ENCODE data around the gene ACTN4. TPM values are rescaled to one million over a fixed set of nuclear protein-coding genes. Genes with fewer than 3 reads are reported as not detected.

Gene ACTN4
- total and polyA plus RNA-seq, 2 experiments from 2014 or later = 68.9 to 427 TPM

DNA sequence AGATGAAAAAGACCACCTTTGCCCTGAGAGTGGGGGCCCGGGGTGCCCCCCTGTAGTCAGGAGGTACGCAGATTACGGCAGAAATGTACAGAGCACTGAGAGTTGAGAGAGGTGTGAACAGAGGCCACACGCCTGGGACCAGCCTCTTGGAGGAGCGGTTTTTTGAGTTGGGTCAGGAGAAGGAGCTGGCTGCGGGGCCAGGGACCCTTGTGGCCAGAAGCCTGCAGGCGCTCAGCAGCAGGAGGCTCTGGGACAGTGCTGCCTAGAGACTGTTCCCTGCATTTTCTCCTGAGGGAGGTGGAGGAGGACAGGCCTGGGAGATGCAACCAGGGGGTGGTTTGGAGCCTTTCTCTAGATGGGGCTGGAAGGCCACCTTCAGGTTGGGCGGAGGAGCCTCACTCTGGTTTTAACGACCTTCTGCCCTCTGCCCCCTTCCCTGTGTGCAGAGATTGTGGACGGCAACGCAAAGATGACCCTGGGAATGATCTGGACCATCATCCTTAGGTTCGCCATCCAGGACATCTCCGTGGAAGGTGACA is 57.1 kb downstream of the ACTN4 start:
- Histone ChIP-seq H2AFZ (no peak overlapping the region), H4K20me1 (replicated peaks; ENCODE audit: insufficient read depth) (no peaks in the 10 kb centered on the region; the same call in none of the 2 replicates), H3K27ac (ENCODE audit: low read depth) (peak overlapping the region; percentile 74; the same call in 1 of the 2 replicates), H3F3A (replicated peaks; ENCODE audit: low read depth) (0 out of 2 replicates have a peak, but pooled peaks cover 14% of the 10 kb centered on the region), H3K36me3 (ENCODE audit: insufficient read depth) (peaks cover 26% of the 10 kb centered on the region; the same call in 1 of the 2 replicates), H3K79me2 (replicated peaks; ENCODE audit: insufficient read depth) (peaks cover 18% of the 10 kb centered on the region), H3K4me1 (ENCODE audit: insufficient read depth) (no peaks in the 10 kb centered on the region), H3K27me3 (ENCODE audit: insufficient read depth) (no peaks in the 10 kb centered on the region), H3K4me2 (no peak overlapping the region), H3K4me3 (no peak overlapping the region), H3K9me2 (ENCODE audit: insufficient read depth) (no peaks in the 10 kb centered on the region)
- DNase-seq (ENCODE audit: low spot score) = no peak
- peaks cover 86% of the 10 kb centered on the region for H3K36me3 Mint-ChIP-seq (ENCODE audit: low read depth)
- H3K9me3 Mint-ChIP-seq = no peaks in the 10 kb centered on the region
- TF ChIP-seq, protein P1, sequence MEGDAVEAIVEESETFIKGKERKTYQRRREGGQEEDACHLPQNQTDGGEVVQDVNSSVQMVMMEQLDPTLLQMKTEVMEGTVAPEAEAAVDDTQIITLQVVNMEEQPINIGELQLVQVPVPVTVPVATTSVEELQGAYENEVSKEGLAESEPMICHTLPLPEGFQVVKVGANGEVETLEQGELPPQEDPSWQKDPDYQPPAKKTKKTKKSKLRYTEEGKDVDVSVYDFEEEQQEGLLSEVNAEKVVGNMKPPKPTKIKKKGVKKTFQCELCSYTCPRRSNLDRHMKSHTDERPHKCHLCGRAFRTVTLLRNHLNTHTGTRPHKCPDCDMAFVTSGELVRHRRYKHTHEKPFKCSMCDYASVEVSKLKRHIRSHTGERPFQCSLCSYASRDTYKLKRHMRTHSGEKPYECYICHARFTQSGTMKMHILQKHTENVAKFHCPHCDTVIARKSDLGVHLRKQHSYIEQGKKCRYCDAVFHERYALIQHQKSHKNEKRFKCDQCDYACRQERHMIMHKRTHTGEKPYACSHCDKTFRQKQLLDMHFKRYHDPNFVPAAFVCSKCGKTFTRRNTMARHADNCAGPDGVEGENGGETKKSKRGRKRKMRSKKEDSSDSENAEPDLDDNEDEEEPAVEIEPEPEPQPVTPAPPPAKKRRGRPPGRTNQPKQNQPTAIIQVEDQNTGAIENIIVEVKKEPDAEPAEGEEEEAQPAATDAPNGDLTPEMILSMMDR (conservative IDR thresholded peaks at IDR 0.05; ENCODE audit: low read depth in 2 of 2) = peak in 1 of 2 experiments; percentile 26; a peak in 2 of 4 replicates
- no peak for TF ChIP-seq JUNB (IDR thresholded peaks at IDR 0.05; ENCODE audit: unreplicated experiment)
- H3K4me1 Mint-ChIP-seq = peaks cover 3% of the 10 kb centered on the region; the same call in 1 of the 3 replicates
- H3K27ac Mint-ChIP-seq = no peak overlapping the region; the same call in 1 of the 2 replicates
- H3K27me3 Mint-ChIP-seq (ENCODE audit: insufficient read depth, low read depth, poor library complexity) = peaks cover 16% of the 10 kb centered on the region
- H3K4me3 Mint-ChIP-seq = no peak overlapping the region
- ATAC-seq = peak; percentile 44

DNA sequence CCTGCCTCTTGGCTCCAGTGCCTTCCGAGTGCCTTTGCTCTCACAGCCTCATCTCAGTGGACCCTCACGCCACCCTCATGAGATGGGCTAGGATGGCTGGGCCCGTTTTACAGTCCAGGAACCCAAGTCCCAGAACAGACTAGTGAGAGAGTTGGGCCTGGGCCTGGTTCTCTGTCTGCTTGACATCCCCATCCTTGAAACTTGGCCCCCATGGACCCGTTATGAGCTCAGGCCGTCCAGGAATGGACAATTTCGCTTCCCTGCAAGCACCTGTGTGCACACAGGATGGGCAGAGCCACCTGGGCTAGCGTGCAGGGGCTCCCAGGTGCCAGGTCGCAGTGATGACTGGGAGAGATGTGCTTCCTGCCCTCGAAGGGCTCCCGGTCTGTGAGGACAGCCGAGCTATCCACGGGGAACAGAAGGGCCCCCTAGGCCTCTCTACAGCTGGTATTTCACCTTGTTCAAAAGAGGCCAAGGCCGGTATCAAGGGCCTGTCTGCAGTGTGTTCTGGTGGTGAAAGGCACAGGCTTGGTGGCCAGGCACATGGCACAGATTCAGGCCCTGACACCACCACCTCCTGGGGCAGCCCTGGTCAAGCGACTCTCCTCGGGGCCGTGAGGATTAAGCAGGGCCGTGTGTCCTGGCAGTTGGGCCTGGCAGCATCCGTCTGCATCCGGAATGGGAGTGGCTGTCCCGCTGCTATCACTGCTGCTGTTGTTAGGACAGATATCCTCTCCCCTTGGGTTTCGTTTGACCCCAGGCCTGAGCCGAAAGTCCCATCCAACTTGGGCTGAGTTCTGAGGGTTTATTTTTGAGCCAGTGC is 58.0 kb downstream of the ACTN4 start:
- H3K27me3 Mint-ChIP-seq (ENCODE audit: insufficient read depth, low read depth, poor library complexity) = peaks cover 19% of the 10 kb centered on the region
- DNase-seq (ENCODE audit: low spot score) (no peak), ATAC-seq (no peak)
- 0 out of 2 replicates have a peak, but pooled peaks cover 14% of the 10 kb centered on the region for H3F3A ChIP-seq (replicated peaks; ENCODE audit: low read depth)
- H3K36me3 ChIP-seq (ENCODE audit: insufficient read depth) = peaks cover 33% of the 10 kb centered on the region; the same call in 1 of the 2 replicates
- no peak overlapping the region for H3K4me3 Mint-ChIP-seq
- no peak overlapping the region for H3K27ac ChIP-seq (ENCODE audit: low read depth)
- H3K27ac Mint-ChIP-seq = no peak overlapping the region
- H3K9me3 Mint-ChIP-seq = no peaks in the 10 kb centered on the region
- no peaks in the 10 kb centered on the region; the same call in none of the 2 replicates for H4K20me1 ChIP-seq (replicated peaks; ENCODE audit: insufficient read depth)
- no peaks in the 10 kb centered on the region for H3K9me2 ChIP-seq (ENCODE audit: insufficient read depth)
- peaks cover 10% of the 10 kb centered on the region; the same call in 1 of the 2 replicates for H3K79me2 ChIP-seq (replicated peaks; ENCODE audit: insufficient read depth)
- no peak overlapping the region for H2AFZ ChIP-seq
- H3K4me1 Mint-ChIP-seq = peaks cover under 1% of the 10 kb centered on the region; the same call in 1 of the 3 replicates
- no peak overlapping the region for H3K4me3 ChIP-seq
- no peaks in the 10 kb centered on the region for H3K4me1 ChIP-seq (ENCODE audit: insufficient read depth)
- no peaks in the 10 kb centered on the region for H3K27me3 ChIP-seq (ENCODE audit: insufficient read depth)
- H3K36me3 Mint-ChIP-seq (ENCODE audit: low read depth) = peaks cover 86% of the 10 kb centered on the region
- no peak overlapping the region for H3K4me2 ChIP-seq
- TF ChIP-seq STAT1 (IDR thresholded peaks at IDR 0.05; ENCODE audit: unreplicated experiment) (no peak), ZNF114 (CRISPR knock-in tag; IDR thresholded peaks at IDR 0.05) (no peak), ZNF331 (CRISPR knock-in tag; IDR thresholded peaks at IDR 0.05; ENCODE audit: low read depth) (no peak), CREB1 (CRISPR knock-in tag; IDR thresholded peaks at IDR 0.05; ENCODE audit: low read depth) (no peak), EZH2 (IDR thresholded peaks at IDR 0.05; ENCODE audit: low read depth, unreplicated experiment) (no peak), EZH2phosphoT487 (IDR thresholded peaks at IDR 0.05; ENCODE audit: unreplicated experiment) (no peak)
- TF ChIP-seq, protein P1 (conservative IDR thresholded peaks at IDR 0.05; ENCODE audit: low read depth in 2 of 2) = no peak
- TF ChIP-seq, protein P2, sequence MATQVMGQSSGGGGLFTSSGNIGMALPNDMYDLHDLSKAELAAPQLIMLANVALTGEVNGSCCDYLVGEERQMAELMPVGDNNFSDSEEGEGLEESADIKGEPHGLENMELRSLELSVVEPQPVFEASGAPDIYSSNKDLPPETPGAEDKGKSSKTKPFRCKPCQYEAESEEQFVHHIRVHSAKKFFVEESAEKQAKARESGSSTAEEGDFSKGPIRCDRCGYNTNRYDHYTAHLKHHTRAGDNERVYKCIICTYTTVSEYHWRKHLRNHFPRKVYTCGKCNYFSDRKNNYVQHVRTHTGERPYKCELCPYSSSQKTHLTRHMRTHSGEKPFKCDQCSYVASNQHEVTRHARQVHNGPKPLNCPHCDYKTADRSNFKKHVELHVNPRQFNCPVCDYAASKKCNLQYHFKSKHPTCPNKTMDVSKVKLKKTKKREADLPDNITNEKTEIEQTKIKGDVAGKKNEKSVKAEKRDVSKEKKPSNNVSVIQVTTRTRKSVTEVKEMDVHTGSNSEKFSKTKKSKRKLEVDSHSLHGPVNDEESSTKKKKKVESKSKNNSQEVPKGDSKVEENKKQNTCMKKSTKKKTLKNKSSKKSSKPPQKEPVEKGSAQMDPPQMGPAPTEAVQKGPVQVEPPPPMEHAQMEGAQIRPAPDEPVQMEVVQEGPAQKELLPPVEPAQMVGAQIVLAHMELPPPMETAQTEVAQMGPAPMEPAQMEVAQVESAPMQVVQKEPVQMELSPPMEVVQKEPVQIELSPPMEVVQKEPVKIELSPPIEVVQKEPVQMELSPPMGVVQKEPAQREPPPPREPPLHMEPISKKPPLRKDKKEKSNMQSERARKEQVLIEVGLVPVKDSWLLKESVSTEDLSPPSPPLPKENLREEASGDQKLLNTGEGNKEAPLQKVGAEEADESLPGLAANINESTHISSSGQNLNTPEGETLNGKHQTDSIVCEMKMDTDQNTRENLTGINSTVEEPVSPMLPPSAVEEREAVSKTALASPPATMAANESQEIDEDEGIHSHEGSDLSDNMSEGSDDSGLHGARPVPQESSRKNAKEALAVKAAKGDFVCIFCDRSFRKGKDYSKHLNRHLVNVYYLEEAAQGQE (IDR thresholded peaks at IDR 0.05; ENCODE audit: unreplicated experiment) = no peak

All from GM23338 (cell line).